HCT116 (cell line): ENCODE measurements around the gene CBFB. TPM values are rescaled to one million over a fixed set of nuclear protein-coding genes. Genes with fewer than 3 reads are reported as not detected.

Experiments used
- ATAC-seq: fragments of 200-7000 bp; cut with Tn5 transposase; 2 replicates; pipeline ENCODE4 v1.9.1; 2020; ENCODE audit warnings: mild to moderate bottlenecking, moderate library complexity
- BruUV-seq: library from RNA; stranded (reverse); fragments of 400-500 nt; replicated peaks from 2 replicates; lab custom pipeline; 2021; lab: Mats Ljungman, UMichigan
- CTCF ChIA-PET: fragments of 300-600 bp; sonication (Branson Sonifier 250); formaldehyde crosslinking; loops from one replicate; lab custom pipeline; 2021; ENCODE audit warnings: antibody characterized with exemption; lab: Charles Lee
- POLR2A ChIA-PET: fragments of 300-600, 350-600 bp; sonication (Branson Sonifier 250); formaldehyde crosslinking; loops from one replicate; lab custom pipeline; 2021; ENCODE audit warnings: antibody characterized with exemption; lab: Charles Lee
- RAD21 ChIA-PET, 2 experiments: fragments of 300-600 bp; sonication (Branson Sonifier 250); formaldehyde crosslinking; loops; one replicate each; lab custom pipeline; 2023; ENCODE audit warnings: low total read pairs in 2 of 2; ENCODE audit not compliant: uncharacterized antibody in 2 of 2, unreplicated experiment in 2 of 2, low non-redundant PET in 1 of 2; lab: Charles Lee
- DNase-seq: peaks from one replicate; pipeline ENCODE4 v3.0.0-alpha.2; 2010; ENCODE audit warnings: low read depth, low spot score
- H2AFZ ChIP-seq: fragments of 200-600 bp; shearing (Covaris generic), sonication (generic); 2 replicates; pipeline ENCODE4 v1.6.1; 2017; ENCODE audit warnings: low read depth, mixed run types, mixed read lengths, antibody characterized with exemption, low read length; ENCODE audit not compliant: poor library complexity, severe bottlenecking
- H3K27ac ChIP-seq: 2 replicates; pipeline ENCODE4 v1.5.1; 2012; ENCODE audit warnings: low read depth, low read length
- H3K27me3 ChIP-seq: fragments of 200-600 bp; sonication (generic); 2 replicates; pipeline ENCODE4 v1.6.1; 2016; ENCODE audit warnings: mixed run types, low read length, mixed read lengths; ENCODE audit not compliant: insufficient read depth
- H3K36me3 ChIP-seq, 2 experiments: fragments of 200-500 bp in 1 of 2; fragments of 200-600 bp in 1 of 2; sonication (Bioruptor generic) in 1 of 2; sonication (generic) in 1 of 2; 2 replicates each; pipeline versions ENCODE4 v1.5.1 to v1.6.1; 2014 to 2016; ENCODE audit warnings: low read length in 2 of 2, inconsistent platforms in 1 of 2, mixed read lengths in 1 of 2, mixed run types in 1 of 2; ENCODE audit not compliant: insufficient read depth in 2 of 2, control insufficient read depth in 1 of 2
- H3K4me1 ChIP-seq, 2 experiments: fragments of 200-600 bp in 1 of 2; sonication (generic) in 1 of 2; 2 replicates each; pipeline versions ENCODE4 v1.5.1 to v1.6.1; 2012 to 2017; ENCODE audit warnings: low read length in 2 of 2, inconsistent platforms in 1 of 2, mild to moderate bottlenecking in 1 of 2, mixed read lengths in 1 of 2, mixed run types in 1 of 2, moderate library complexity in 1 of 2; ENCODE audit not compliant: insufficient read depth in 2 of 2, control insufficient read depth in 1 of 2
- H3K4me2 ChIP-seq: fragments of 200-600 bp; sonication (generic); 2 replicates; pipeline ENCODE4 v1.6.1; 2017; ENCODE audit warnings: mixed run types, low read length, mixed read lengths
- H3K4me3 ChIP-seq, 2 experiments: fragments of 200-600 bp in 1 of 2; sonication (generic) in 1 of 2; replicated peaks in 1 of 2; 2 replicates each; pipeline ENCODE4 v1.5.1; 2011 to 2016; ENCODE audit warnings: low read length in 2 of 2, control low read depth in 1 of 2, low read depth in 1 of 2, mild to moderate bottlenecking in 1 of 2, mixed read lengths in 1 of 2, mixed run types in 1 of 2
- H3K79me2 ChIP-seq: fragments of 200-600 bp; sonication (generic); 2 replicates; pipeline ENCODE4 v1.6.1; 2017; ENCODE audit warnings: mild to moderate bottlenecking, mixed run types, low read length, moderate library complexity, mixed read lengths; ENCODE audit not compliant: insufficient read depth
- H3K9ac ChIP-seq: fragments of 200-600 bp; sonication (generic); 2 replicates; pipeline ENCODE4 v1.6.1; 2016; ENCODE audit warnings: low read length, mixed read lengths
- H3K9me2 ChIP-seq: fragments of 200-600 bp; sonication (generic), shearing (Covaris generic); 2 replicates; pipeline ENCODE4 v1.6.1; 2017; ENCODE audit warnings: mixed run types, mild to moderate bottlenecking, moderate library complexity; ENCODE audit not compliant: insufficient read depth
- H3K9me3 ChIP-seq, 2 experiments: fragments of 200-500 bp in 1 of 2; fragments of 200-600 bp in 1 of 2; sonication (Bioruptor generic) in 1 of 2; sonication (generic) in 1 of 2; 2 replicates each; pipeline ENCODE4 v1.6.1; 2014 to 2017; ENCODE audit warnings: low read length in 2 of 2, mixed read lengths in 2 of 2, inconsistent platforms in 1 of 2, low read depth in 1 of 2, mild to moderate bottlenecking in 1 of 2, mixed run types in 1 of 2, moderate library complexity in 1 of 2; ENCODE audit not compliant: control insufficient read depth in 1 of 2, insufficient read depth in 1 of 2
- H4K20me1 ChIP-seq: fragments of 200-600 bp; sonication (generic), shearing (Covaris generic); 2 replicates; pipeline ENCODE4 v1.6.1; 2017; ENCODE audit warnings: mixed run types, mild to moderate bottlenecking, moderate library complexity; ENCODE audit not compliant: insufficient read depth
- CBX3 ChIP-seq: IDR thresholded peaks from 2 replicates; pipeline ENCODE4 v1.6.1; 2012; ENCODE audit warnings: low read depth
- CEBPB ChIP-seq: IDR thresholded peaks from 2 replicates; pipeline ENCODE4 v1.6.1; 2012; ENCODE audit warnings: low read depth
- EGR1 ChIP-seq: IDR thresholded peaks from 2 replicates; pipeline ENCODE4 v1.6.1; 2012; ENCODE audit warnings: low read depth
- ELF1 ChIP-seq: IDR thresholded peaks from 2 replicates; pipeline ENCODE4 v1.6.1; 2012; ENCODE audit warnings: low read depth, borderline replicate concordance
- EZH2 ChIP-seq: fragments of 200-600 bp; sonication (generic); IDR thresholded peaks from 2 replicates; pipeline ENCODE4 v1.6.1; 2017; ENCODE audit warnings: antibody characterized with exemption, mixed run types
- EZH2phosphoT487 ChIP-seq: fragments of 200-600 bp; IDR thresholded peaks from 2 replicates; pipeline ENCODE4 v1.6.1; 2018; ENCODE audit warnings: antibody characterized with exemption, borderline replicate concordance
- FOSL1 ChIP-seq: IDR thresholded peaks from 2 replicates; pipeline ENCODE4 v1.6.1; 2012; ENCODE audit warnings: low read depth
- JUND ChIP-seq: IDR thresholded peaks from 2 replicates; pipeline ENCODE4 v1.6.1; 2012
- POLR2A ChIP-seq: IDR thresholded peaks from 2 replicates; pipeline ENCODE4 v1.7.0; 2011; ENCODE audit warnings: borderline replicate concordance; ENCODE audit not compliant: insufficient read depth, insufficient read length; ENCODE audit errors: extremely low read depth
- POLR2AphosphoS5 ChIP-seq: IDR thresholded peaks from 2 replicates; pipeline ENCODE4 v1.6.1; 2011; ENCODE audit warnings: mild to moderate bottlenecking, low read depth, low read length, moderate library complexity
- SP1 ChIP-seq: IDR thresholded peaks from 2 replicates; pipeline ENCODE4 v1.6.1; 2012; ENCODE audit warnings: low read depth
- SRF ChIP-seq: IDR thresholded peaks from 2 replicates; pipeline ENCODE4 v1.6.1; 2012; ENCODE audit warnings: low read depth
- TCF7L2 ChIP-seq: IDR thresholded peaks from 2 replicates; pipeline ENCODE4 v1.7.0; 2011; ENCODE audit warnings: borderline replicate concordance, inconsistent platforms; ENCODE audit not compliant: insufficient read depth, insufficient read length; ENCODE audit errors: extremely low read depth
- YY1 ChIP-seq: IDR thresholded peaks from 2 replicates; pipeline ENCODE4 v1.6.1; 2011; ENCODE audit warnings: low read length, low read depth, moderate library complexity, mild to moderate bottlenecking; ENCODE audit not compliant: insufficient replicate concordance; ENCODE audit errors: extremely low read depth
- ZBTB33 ChIP-seq: IDR thresholded peaks from 2 replicates; pipeline ENCODE4 v1.6.1; 2011; ENCODE audit warnings: mild to moderate bottlenecking, low read length, moderate library complexity; ENCODE audit not compliant: insufficient replicate concordance; ENCODE audit errors: extremely low read depth
- ZFX ChIP-seq: fragments of 450-650 bp; IDR thresholded peaks from 2 replicates; pipeline ENCODE4 v1.6.1; 2017
- intact Hi-C: fragments of 100-400 bp; cut with micrococcal nuclease; formaldehyde crosslinking; loops from 2 replicates; pipeline ENCODE4 v1.10.0; 2022
- total RNA-seq: library from RNA; stranded (reverse); gene quantifications from one replicate; pipeline ENCODE4 v1.2.1, GENCODE V29; 2021; ENCODE audit not compliant: unreplicated experiment
- TF ChIP-seq, protein P1 (sequence below): IDR thresholded peaks from 2 replicates; pipeline ENCODE4 v1.6.1; 2012
- TF ChIP-seq, protein P2 (sequence below), 3 experiments: fragments of 200-600 bp in 1 of 3; sonication (generic) in 1 of 3; IDR thresholded peaks in 2 of 3; conservative IDR thresholded peaks in 1 of 3; 2 replicates each; pipeline ENCODE4 v1.5.1; 2012 to 2017; ENCODE audit warnings: low read depth in 2 of 3, low read length in 2 of 3, antibody characterized with exemption in 1 of 3, borderline replicate concordance in 1 of 3, control low read depth in 1 of 3, mild to moderate bottlenecking in 1 of 3, mixed read lengths in 1 of 3, mixed run types in 1 of 3, moderate library complexity in 1 of 3; ENCODE audit not compliant: insufficient read depth in 1 of 3
- TF ChIP-seq, protein P3 (sequence below): IDR thresholded peaks from 2 replicates; pipeline ENCODE4 v1.6.1; 2012; ENCODE audit warnings: low read depth

The CBFB gene
- total RNA-seq, 1 experiment from 2014 or later: 101 TPM

GRCh38 chr16:67000384-67001351, 28.3 kb upstream of the CBFB start:
- H4K20me1 ChIP-seq: no peaks in the 10 kb centered on the region
- H3K27ac ChIP-seq: no peak overlapping the region
- BruUV-seq: no TSS peak
- H3K4me1 ChIP-seq: peaks cover 0 to 3% of the 10 kb centered on the region in 2 experiments; a peak in 1 of 4 replicates
- H3K4me2 ChIP-seq: no peak overlapping the region
- POLR2A ChIA-PET: no interaction called here
- TF ChIP-seq EGR1 (no peak), SRF (no peak), ZFX (no peak), YY1 (no peak), TCF7L2 (no peak), CBX3 (no peak), POLR2AphosphoS5 (no peak), EZH2phosphoT487 (no peak), POLR2A (no peak), ELF1 (no peak), CEBPB (no peak), ZBTB33 (no peak), FOSL1 (no peak), EZH2 (no peak), SP1 (no peak), JUND (no peak)
- TF ChIP-seq, protein P1, sequence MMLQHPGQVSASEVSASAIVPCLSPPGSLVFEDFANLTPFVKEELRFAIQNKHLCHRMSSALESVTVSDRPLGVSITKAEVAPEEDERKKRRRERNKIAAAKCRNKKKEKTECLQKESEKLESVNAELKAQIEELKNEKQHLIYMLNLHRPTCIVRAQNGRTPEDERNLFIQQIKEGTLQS: no peak
- TF ChIP-seq, protein P2, sequence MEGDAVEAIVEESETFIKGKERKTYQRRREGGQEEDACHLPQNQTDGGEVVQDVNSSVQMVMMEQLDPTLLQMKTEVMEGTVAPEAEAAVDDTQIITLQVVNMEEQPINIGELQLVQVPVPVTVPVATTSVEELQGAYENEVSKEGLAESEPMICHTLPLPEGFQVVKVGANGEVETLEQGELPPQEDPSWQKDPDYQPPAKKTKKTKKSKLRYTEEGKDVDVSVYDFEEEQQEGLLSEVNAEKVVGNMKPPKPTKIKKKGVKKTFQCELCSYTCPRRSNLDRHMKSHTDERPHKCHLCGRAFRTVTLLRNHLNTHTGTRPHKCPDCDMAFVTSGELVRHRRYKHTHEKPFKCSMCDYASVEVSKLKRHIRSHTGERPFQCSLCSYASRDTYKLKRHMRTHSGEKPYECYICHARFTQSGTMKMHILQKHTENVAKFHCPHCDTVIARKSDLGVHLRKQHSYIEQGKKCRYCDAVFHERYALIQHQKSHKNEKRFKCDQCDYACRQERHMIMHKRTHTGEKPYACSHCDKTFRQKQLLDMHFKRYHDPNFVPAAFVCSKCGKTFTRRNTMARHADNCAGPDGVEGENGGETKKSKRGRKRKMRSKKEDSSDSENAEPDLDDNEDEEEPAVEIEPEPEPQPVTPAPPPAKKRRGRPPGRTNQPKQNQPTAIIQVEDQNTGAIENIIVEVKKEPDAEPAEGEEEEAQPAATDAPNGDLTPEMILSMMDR (IDR thresholded peaks at IDR 0.05 in 2 of 3, conservative IDR thresholded peaks at IDR 0.05 in 1 of 3; ENCODE audit: borderline replicate concordance in 1 of 3, insufficient read depth in 1 of 3, low read depth in 2 of 3, low read length in 2 of 3): no peak
- TF ChIP-seq, protein P3, sequence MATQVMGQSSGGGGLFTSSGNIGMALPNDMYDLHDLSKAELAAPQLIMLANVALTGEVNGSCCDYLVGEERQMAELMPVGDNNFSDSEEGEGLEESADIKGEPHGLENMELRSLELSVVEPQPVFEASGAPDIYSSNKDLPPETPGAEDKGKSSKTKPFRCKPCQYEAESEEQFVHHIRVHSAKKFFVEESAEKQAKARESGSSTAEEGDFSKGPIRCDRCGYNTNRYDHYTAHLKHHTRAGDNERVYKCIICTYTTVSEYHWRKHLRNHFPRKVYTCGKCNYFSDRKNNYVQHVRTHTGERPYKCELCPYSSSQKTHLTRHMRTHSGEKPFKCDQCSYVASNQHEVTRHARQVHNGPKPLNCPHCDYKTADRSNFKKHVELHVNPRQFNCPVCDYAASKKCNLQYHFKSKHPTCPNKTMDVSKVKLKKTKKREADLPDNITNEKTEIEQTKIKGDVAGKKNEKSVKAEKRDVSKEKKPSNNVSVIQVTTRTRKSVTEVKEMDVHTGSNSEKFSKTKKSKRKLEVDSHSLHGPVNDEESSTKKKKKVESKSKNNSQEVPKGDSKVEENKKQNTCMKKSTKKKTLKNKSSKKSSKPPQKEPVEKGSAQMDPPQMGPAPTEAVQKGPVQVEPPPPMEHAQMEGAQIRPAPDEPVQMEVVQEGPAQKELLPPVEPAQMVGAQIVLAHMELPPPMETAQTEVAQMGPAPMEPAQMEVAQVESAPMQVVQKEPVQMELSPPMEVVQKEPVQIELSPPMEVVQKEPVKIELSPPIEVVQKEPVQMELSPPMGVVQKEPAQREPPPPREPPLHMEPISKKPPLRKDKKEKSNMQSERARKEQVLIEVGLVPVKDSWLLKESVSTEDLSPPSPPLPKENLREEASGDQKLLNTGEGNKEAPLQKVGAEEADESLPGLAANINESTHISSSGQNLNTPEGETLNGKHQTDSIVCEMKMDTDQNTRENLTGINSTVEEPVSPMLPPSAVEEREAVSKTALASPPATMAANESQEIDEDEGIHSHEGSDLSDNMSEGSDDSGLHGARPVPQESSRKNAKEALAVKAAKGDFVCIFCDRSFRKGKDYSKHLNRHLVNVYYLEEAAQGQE: no peak
- CTCF ChIA-PET: no interaction called here
- H3K4me3 ChIP-seq: no peak overlapping the region
- H3K9me3 ChIP-seq: no peaks in the 10 kb centered on the region
- no peaks in the 10 kb centered on the region for H3K36me3 ChIP-seq
- no peak overlapping the region for H2AFZ ChIP-seq
- H3K27me3 ChIP-seq: no peaks in the 10 kb centered on the region
- DNase-seq (no peak), ATAC-seq (peak; percentile 85)
- no peak overlapping the region for H3K9ac ChIP-seq
- no peaks in the 10 kb centered on the region for H3K79me2 ChIP-seq
- RAD21 ChIA-PET: no interaction called here
- H3K9me2 ChIP-seq: no peaks in the 10 kb centered on the region
- intact Hi-C loops: no loop called here
